Uterus (tissue), 2 donors: ENCODE measurements around the gene GFPT2.

ENCODE experiments used
- CTCF ChIP-seq, 4 experiments: fragments of 200-600 bp in 2 of 4; fragments of 450-650 bp in 2 of 4; sonication (generic) in 2 of 4; IDR thresholded peaks; one replicate each; pipeline ENCODE4 v1.5.1; 2016 to 2019; ENCODE audit warnings: antibody characterized with exemption in 4 of 4, mild to moderate bottlenecking in 2 of 4, moderate library complexity in 1 of 4
- POLR2A ChIP-seq, 2 donors: fragments of 450-650 bp; IDR thresholded peaks; one replicate each; pipeline ENCODE4 v1.6.1; 2016; ENCODE audit warnings: antibody characterized with exemption in 2 of 2, mild to moderate bottlenecking in 1 of 2, moderate library complexity in 1 of 2

- TF ChIP-seq CTCF (IDR thresholded peaks at IDR 0.05) (no peak), POLR2A (IDR thresholded peaks at IDR 0.05) (no peak)
These were observed 48.4 kb downstream of the GFPT2 start for GRCh38 chr5:180304431-180305375.
